Raji (cell line): Measurements from ENCODE around the gene LRRC53.

Experiments used
- POLR2A ChIP-seq: IDR thresholded peaks from 2 replicates; pipeline ENCODE4 v1.6.1; 2011; ENCODE audit warnings: low read depth, low read length, control low read depth; ENCODE audit not compliant: insufficient read depth

Gene LRRC53

GRCh38 chr1:74468982-74469603, 43.3 kb downstream of the LRRC53 start:
- TF ChIP-seq POLR2A, result no peak

- TF ChIP-seq POLR2A, result no peak
Measured at GRCh38 chr1:74467786-74468377, 44.5 kb downstream of the LRRC53 start.

GRCh38 chr1:74465193-74465681, 47.2 kb downstream of the LRRC53 start:
- TF ChIP-seq POLR2A, result no peak

- TF ChIP-seq POLR2A, result no peak
Measured at GRCh38 chr1:74464037-74464436, 48.4 kb downstream of the LRRC53 start.

GRCh38 chr1:74463333-74463988, 49.0 kb downstream of the LRRC53 start:
- no peak for TF ChIP-seq POLR2A

- no peak for TF ChIP-seq POLR2A
Measured at GRCh38 chr1:74457253-74457652, 55.2 kb downstream of the LRRC53 start.

- no peak for TF ChIP-seq POLR2A
Measured at GRCh38 chr1:74455390-74455789, 57.0 kb downstream of the LRRC53 start.

- TF ChIP-seq POLR2A, result no peak
Measured at GRCh38 chr1:74453277-74453676, 59.1 kb downstream of the LRRC53 start.

GRCh38 chr1:74452035-74452434, 60.4 kb downstream of the LRRC53 start:
- no peak for TF ChIP-seq POLR2A

GRCh38 chr1:74437035-74437434, 75.4 kb downstream of the LRRC53 start:
- TF ChIP-seq POLR2A, result no peak

GRCh38 chr1:74436078-74436477, 76.3 kb downstream of the LRRC53 start:
- no peak for TF ChIP-seq POLR2A

- no peak for TF ChIP-seq POLR2A
Measured at GRCh38 chr1:74434321-74434720, 78.1 kb downstream of the LRRC53 start.

- TF ChIP-seq POLR2A, result no peak
Measured at GRCh38 chr1:74432325-74432724, 80.1 kb downstream of the LRRC53 start.

- no peak for TF ChIP-seq POLR2A
Measured at GRCh38 chr1:74431531-74431930, 80.9 kb downstream of the LRRC53 start.

GRCh38 chr1:74430342-74430934, 82.0 kb downstream of the LRRC53 start:
- TF ChIP-seq POLR2A, result no peak

GRCh38 chr1:74429580-74429979, 82.8 kb downstream of the LRRC53 start:
- TF ChIP-seq POLR2A, result no peak
